CD4-positive, alpha-beta T cell treated with Interleukin-6 at 100 ng/mL for 8 hours (primary cell): ENCODE results near the gene SCYGR8.
"Not testable (repeated sequence)": the region's sequence is repeated elsewhere in the genome, so short reads cannot be mapped to it uniquely, and the experiment has no call there.

Experiments used
- DNase-seq: peaks from one replicate; pipeline ENCODE4 v3.0.0-alpha.2; 2020; ENCODE audit warnings: mixed read lengths, low spot score

The SCYGR8 gene, protein sequence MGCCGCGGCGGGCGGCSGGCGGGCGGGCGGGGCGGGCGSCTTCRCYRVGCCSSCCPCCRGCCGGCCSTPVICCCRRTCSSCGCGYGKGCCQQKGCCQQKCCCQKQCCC

DNA sequence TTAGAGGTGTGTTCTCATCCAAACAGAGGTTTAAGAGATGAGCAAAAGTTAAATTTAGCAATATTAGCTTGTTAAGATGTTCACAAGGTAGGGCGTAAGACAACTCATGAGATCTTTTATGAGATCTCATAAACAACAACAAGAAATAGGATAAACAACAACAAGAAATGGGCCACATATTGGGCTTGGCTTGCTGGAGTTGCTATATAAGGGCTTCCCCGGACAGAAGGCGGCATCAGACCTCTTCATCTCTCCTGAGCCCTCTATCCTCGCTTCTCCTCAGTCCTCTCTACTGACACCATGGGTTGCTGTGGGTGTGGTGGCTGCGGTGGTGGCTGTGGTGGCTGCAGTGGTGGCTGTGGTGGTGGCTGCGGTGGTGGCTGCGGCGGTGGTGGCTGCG, at the start of gene SCYGR8:
Gene SCYGR8, plus strand, starts transcription at position 301 of the 400 bp plus-strand sequence. Its CDS starts 0 bp downstream, at position 301.
- no peak for DNase-seq

DNA sequence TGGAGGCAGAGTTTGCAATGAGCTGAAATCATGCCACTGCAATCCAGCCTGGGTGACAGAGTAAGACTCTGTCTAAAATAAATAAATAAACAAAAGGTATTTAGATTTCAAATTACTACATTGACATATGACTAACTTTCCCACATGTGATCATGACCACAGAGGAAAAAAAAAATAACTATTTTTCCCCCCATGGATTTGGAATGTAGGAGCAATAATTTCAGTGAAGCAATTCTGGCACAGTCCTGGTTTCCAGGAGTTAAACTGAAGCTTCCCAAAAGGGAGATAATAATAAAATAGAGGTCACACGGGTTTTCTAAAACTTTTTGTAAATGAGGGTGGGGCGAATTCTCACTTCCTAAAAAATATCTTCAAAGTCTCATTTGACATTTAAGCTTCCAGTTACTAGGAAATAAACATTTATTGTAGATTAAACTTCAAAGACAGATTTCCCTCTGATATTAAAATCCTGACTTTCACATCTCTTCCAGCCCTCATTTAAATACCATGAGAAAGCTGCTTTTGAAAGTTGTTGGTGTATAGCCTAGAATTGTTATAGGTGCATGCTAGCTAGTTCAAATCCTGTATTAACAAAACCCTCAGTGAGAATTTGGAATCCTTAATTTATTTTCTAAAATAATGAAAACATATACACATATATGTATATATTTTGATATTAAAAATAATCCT, 48.6 kb upstream of the SCYGR8 start:
- no peak for DNase-seq

- DNase-seq, result no peak
These were observed 44.1 kb upstream of the SCYGR8 start for GRCh38 chr2:227701556-227701955.

DNA sequence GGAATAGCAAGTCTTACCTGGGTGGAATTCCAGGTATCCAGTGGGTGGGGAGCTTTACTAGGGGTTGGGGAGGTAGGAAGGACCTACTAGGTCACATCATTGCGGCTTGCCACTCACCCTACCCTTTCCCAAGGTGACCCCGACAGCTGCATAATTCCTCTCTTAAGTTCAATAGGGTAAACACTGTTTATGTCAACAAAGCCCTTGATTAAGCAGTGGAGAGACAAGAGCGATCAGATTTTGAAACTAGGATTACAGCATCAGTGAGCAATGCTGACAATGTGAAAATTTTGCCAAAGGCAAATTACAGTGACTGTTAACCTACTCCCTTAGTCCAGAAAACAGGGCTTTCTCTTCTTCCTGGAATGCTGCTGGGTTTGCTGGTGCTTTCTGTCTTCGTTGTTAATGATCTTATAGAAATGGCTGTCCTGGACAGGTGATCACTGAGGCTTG, 42.4 kb upstream of the SCYGR8 start:
- DNase-seq, result no peak

DNA sequence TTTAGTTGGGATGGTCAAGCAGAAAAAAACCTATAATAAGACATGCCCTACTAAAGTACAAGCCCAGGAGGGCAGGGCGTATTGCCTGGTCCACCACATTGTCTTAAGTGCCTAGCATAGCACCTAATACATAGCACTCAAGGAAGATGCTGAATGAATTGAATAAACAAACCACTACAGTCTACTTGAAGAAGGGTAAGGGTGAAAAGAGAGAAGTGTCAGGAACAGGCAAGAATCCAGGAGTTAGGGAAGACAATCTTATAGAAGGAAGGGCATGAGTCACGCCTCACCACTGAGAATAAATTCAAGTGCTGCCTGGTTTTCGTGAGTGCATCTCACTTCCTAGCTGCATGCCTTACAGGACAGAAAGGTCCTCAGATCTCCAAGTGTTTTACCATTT, 41.7 kb upstream of the SCYGR8 start:
- no peak for DNase-seq

DNA sequence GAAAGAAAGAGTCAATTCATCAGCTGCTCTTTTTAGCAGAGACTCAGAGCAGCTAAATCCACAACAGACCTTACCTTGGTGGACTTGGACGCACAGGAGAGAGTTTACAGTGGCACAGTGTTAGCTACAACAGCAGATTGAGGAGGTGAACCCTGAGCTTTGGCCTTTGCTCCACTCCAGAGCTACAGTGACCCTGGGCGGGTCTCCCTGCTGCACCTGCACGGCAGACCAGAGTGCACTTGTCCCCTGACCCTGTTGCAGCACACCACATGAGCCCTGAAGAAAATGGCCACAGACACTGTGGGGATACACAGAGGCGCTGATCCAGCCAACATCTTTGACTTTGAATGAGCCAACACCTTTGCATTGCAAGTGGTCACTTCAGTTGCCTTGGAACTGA, 38.8 kb upstream of the SCYGR8 start:
- DNase-seq, result no peak

DNA sequence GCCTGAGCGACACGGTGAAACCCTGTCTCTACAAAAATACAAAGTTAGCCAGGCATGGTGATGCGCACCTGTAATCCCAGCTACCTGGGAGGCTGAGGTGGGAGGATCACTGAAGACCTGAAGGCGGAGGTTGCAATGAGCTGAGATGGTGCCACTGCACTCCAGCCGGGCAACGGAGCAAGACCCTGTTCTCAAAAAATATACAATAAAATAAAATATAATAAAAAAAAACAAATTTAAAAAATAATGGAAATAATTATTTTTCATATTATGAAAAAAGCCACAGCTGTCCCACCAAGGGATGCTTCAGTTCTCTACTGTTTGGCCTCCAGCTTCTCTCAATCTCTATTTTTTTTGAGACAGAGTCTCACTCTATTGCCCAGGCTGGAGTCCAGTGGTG, 38.3 kb upstream of the SCYGR8 start:
- DNase-seq, result no peak

DNA sequence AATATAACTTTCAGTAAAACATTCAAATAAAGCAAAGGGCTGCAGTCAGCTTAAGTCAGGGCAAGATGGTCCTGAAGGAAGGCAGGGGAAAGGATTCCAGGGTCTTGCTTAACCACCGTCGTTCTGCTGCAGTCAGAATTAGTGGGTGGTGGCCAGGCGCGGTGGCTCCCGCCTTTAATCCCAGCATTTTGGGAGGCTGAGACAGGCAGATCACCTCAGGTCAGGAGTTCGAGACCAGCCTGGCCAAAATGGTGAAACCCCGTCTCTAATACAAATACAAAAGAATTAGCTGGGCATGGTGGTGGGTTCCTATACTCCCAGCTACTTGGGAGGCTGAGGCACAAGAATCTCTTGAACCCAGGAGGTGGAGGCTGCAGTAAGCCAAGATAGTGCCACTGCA, 34.7 kb upstream of the SCYGR8 start:
- no peak for DNase-seq

DNA sequence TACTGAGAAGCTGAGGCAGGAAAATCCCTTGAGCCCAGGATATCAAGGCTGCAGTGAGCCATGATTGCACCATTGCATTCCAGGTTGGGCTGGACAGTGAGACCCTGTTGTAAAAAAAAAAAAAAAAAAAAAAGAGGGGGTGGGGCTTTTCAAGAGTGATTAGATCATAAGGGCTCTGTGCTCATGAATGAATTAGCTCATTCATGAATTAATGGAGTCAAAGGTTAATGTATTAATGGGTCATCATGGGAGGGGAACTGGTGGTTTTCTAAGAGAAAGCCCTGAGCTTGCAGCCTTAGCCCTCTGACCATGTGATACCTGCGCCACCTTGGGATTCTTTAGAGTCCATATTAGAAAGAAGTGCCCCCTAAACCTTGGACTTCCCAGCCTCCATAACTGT, 32.4 kb upstream of the SCYGR8 start:
- DNase-seq, result no peak

GRCh38 chr2:227716501-227716900, 29.2 kb upstream of the SCYGR8 start:
- no peak for DNase-seq

GRCh38 chr2:227717687-227718567, 27.8 kb upstream of the SCYGR8 start, which contains the start of gene SLC19A3:
TSS of gene SLC19A3 (minus strand) at chr2:227718028. CDS start at chr2:227702318, 15,710 bp downstream.
- DNase-seq, result no peak

DNA sequence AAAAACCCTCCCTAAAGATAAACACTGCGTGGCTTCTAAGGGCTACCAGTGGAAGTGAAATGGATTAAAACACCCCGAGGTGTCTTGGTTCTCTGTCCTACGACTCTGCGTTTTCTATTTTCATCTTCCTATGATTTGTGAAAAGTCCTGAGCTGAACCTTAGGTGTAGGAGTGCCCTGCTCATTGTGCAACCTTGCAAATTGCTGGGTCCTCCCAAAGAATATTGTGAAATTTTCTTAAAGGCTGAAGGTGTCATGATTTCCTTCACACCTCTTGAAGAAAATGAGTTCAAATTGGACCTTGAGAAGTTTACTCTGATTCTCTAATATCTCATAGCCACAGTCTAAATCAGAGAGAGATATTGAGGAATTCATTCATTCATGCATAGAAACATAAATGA, 26.1 kb upstream of the SCYGR8 start:
- no peak for DNase-seq

DNA sequence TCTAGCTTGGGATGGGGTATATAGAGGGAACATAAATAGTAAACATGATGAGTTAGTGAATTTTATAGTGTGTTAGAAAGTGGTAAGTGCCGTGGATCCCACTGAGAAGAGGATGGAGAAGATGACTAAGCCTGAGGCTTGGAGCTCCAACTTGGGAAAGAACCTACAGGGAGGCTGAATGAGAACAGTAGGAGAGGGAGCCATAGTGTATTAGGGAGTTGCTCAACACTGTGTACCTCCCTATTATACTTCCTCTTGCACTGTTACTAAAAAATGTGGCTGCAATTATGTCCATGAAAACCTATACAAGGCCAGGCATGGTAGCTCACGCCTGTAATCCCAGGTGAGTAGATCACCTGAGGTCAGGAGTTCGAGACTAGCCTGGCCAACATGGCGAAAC, 25.0 kb upstream of the SCYGR8 start:
- no peak for DNase-seq

GRCh38 chr2:227722821-227723220, 22.9 kb upstream of the SCYGR8 start:
- not testable (repeated sequence) for DNase-seq

DNA sequence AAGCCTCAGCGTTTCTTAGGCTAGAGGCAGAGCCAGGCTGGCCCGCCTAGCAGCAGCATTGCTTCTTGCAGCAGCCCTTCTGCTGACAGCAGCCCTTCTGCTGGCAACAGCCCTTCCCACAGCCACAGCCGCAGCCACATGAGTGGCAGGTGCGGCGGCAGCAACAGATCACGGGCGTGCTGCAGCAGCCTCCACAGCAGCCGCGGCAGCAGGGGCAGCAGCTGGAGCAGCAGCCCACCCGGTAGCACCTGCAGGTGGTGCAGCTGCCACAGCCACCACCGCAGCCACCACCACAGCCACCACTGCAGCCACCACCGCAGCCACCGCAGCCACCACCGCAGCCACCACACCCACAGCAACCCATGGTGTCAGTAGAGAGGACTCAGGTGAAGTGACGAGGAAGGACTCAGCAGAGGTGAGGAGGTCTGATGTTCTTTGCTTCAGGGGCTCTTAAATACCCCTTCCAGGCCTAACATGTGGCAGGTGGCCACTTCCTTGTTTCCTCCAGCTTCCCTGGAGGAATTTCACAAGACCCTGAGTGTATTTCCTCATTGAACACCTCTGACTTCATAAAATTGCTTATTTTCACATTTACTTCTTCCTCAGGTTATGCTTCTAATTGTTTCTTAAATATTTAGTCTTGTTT, 21.2 kb upstream of the SCYGR8 start, which contains the start of gene SCYGR6:
Gene SCYGR6, minus strand, starts transcription at position 364 of the 646 bp plus-strand sequence. Its CDS starts 0 bp downstream, at position 364.
- no peak for DNase-seq

DNA sequence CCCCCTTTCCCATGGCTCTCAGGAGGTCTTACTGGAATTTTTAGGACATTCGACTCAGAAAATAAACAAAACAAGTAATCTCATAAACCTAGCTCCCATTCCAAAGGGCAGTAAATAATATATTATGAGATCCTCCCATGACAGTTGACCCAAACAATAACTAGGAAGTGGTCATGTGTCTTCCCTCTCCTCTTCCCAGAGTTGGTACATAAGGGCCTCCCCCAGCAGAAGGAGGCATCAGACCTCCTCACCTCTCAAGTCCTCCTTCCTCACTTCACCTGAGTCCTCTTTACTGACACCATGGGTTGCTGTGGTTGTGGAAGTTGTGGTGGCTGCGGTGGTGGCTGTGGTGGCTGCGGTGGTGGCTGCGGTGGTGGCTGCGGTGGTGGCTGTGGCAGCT, 17.7 kb upstream of the SCYGR8 start, which contains the start of gene SCYGR7:
Gene SCYGR7, plus strand, starts transcription at position 301 of the 400 bp plus-strand sequence. Its CDS starts 0 bp downstream, at position 301.
- DNase-seq, result no peak

GRCh38 chr2:227739351-227739750, 6.3 kb upstream of the SCYGR8 start:
- DNase-seq, result no peak

- DNase-seq, result not testable (repeated sequence)
These were observed 5.0 kb upstream of the SCYGR8 start for GRCh38 chr2:227740705-227741104.

GRCh38 chr2:227748079-227748478, 2.4 kb downstream of the SCYGR8 start:
- DNase-seq, result no peak

GRCh38 chr2:227756261-227756660, 10.6 kb downstream of the SCYGR8 start:
- DNase-seq, result not testable (repeated sequence)

GRCh38 chr2:227759411-227760118, 13.9 kb downstream of the SCYGR8 start:
- DNase-seq, result no peak
